HG02759 (cell line): ENCODE data around the gene ZNF750.

Experiments
- ATAC-seq: cut with Tn5 transposase; IDR thresholded peaks from one replicate; pipeline ENCODE4 v1.9.1; 2021; ENCODE audit warnings: mild to moderate bottlenecking, moderate library complexity; ENCODE audit not compliant: unreplicated experiment

Gene ZNF750

GRCh38 chr17:82873521-82873920, 33.7 kb upstream of the ZNF750 start:
- ATAC-seq: no peak

GRCh38 chr17:82872591-82873520, 33.0 kb upstream of the ZNF750 start:
- no peak for ATAC-seq

GRCh38 chr17:82871776-82872561, 32.1 kb upstream of the ZNF750 start:
- no peak for ATAC-seq

GRCh38 chr17:82871056-82871775, 31.4 kb upstream of the ZNF750 start:
- ATAC-seq: peak; percentile 76

GRCh38 chr17:82870541-82870940, 30.7 kb upstream of the ZNF750 start:
- ATAC-seq: no peak

GRCh38 chr17:82870091-82870491, 30.3 kb upstream of the ZNF750 start:
- ATAC-seq: no peak

- no peak for ATAC-seq
Observed at GRCh38 chr17:82869536-82869935, 29.7 kb upstream of the ZNF750 start.

GRCh38 chr17:82868715-82869131, 28.9 kb upstream of the ZNF750 start:
- ATAC-seq: no peak

GRCh38 chr17:82867763-82868325, 28.0 kb upstream of the ZNF750 start:
- ATAC-seq: no peak

- no peak for ATAC-seq
Observed at GRCh38 chr17:82866590-82867191, 26.9 kb upstream of the ZNF750 start.

GRCh38 chr17:82865774-82866395, 26.1 kb upstream of the ZNF750 start:
- ATAC-seq: no peak

- ATAC-seq: no peak
Observed at GRCh38 chr17:82865274-82865673, 25.5 kb upstream of the ZNF750 start.

GRCh38 chr17:82864713-82865248, 25.0 kb upstream of the ZNF750 start:
- no peak for ATAC-seq

GRCh38 chr17:82863941-82864712, 24.3 kb upstream of the ZNF750 start:
- ATAC-seq: peak; percentile 81

GRCh38 chr17:82863383-82863940, 23.6 kb upstream of the ZNF750 start:
- ATAC-seq: no peak

- no peak for ATAC-seq
Observed at GRCh38 chr17:82862737-82863382, 23.0 kb upstream of the ZNF750 start.

GRCh38 chr17:82862191-82862590, 22.4 kb upstream of the ZNF750 start:
- no peak for ATAC-seq

- ATAC-seq: no peak
Observed at GRCh38 chr17:82861393-82861775, 21.6 kb upstream of the ZNF750 start.
